ENCODE measurements around the gene ANKDD1B.

ANKDD1B gene

DNA sequence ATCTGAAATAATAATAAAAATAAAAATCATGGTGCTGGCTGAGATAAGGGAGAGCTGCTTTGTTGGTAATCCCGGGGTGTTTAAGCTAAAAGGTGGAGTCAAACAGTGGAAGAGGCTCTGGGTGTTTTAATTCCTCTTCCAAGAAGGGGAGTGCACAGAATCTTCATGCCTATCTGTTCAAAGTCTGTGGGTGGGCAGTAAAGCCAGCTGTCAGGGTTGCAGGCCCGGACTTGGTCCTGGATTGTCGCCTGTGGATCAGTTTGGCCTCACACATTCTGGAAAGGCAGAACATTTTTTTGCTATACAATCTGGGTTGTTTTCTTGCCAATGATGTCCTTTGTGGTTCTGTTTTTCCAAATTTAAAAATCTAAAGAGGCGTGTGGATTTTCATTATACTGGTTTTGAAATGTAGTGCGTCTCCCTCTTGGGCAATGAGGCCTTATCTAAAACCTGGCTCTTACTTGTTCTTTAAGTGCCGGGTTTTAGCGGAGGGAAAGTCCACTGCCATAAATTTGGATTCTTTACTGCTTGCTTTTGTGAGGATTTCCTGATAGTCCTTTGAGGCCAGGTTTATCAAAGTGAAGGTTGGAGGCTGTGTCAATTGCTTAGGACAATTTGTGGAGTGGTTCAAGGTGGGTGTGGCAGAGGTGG is 5.8 kb downstream of the ANKDD1B start:
- H3K4me3 ChIP-seq (replicated peaks; ENCODE audit: low read depth, low read length) = no peak overlapping the region
- no peak for DNase-seq (ENCODE audit: extremely low read depth, insufficient read length)
- TF ChIP-seq CTCF (IDR thresholded peaks at IDR 0.05; ENCODE audit: insufficient read depth, low read length, poor library complexity, severe bottlenecking) = no peak

GRCh38 chr5:75617736-75618352 is 6.6 kb downstream of the ANKDD1B start:
- DNase-seq (ENCODE audit: extremely low read depth, insufficient read length) = no peak
- no peaks in the 10 kb centered on the region for H3K27me3 ChIP-seq (replicated peaks; ENCODE audit: control insufficient read depth, insufficient read depth, low read length)
- TF ChIP-seq CTCF (IDR thresholded peaks at IDR 0.05; ENCODE audit: insufficient read depth, low read length, poor library complexity, severe bottlenecking) = no peak
- H3K4me3 ChIP-seq (replicated peaks; ENCODE audit: low read depth, low read length) = no peak overlapping the region
- H3K36me3 ChIP-seq (ENCODE audit: control insufficient read depth, insufficient read depth, low read length) = no peaks in the 10 kb centered on the region

More for the DNA sequence above, 5.8 kb downstream of the ANKDD1B start:
- no peaks in the 10 kb centered on the region for H3K36me3 ChIP-seq (ENCODE audit: control insufficient read depth, insufficient read depth, low read length)
- no peaks in the 10 kb centered on the region for H3K27me3 ChIP-seq (replicated peaks; ENCODE audit: control insufficient read depth, insufficient read depth, low read length)

- Histone ChIP-seq H3K4me3 (replicated peaks; ENCODE audit: low read depth, low read length) (no peak overlapping the region), H3K36me3 (ENCODE audit: control insufficient read depth, insufficient read depth, low read length) (no peaks in the 10 kb centered on the region)
- DNase-seq (ENCODE audit: extremely low read depth, insufficient read length) = no peak
These were observed 9.1 kb downstream of the ANKDD1B start for GRCh38 chr5:75620184-75620959.

DNA sequence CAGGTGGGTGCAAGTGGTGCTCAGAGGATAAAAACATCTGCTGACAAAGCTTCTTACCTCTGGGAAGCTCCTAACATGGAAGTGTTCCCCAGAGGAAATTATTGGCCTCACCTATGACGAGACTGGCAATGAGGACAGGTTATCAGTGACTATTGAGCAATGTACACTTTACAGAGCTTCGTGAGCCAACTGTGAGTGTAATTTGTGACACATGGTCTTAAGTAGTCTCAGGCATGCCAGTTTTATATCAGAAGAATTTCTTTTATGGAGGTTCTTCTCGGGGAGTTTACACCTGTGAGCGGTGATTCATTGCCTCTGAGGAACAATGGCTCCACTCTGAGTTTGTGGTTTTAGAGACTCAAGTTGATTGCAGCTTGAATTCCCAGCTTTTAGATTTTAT is 11.3 kb downstream of the ANKDD1B start:
- DNase-seq (ENCODE audit: extremely low read depth, insufficient read length) = no peak
- H3K27me3 ChIP-seq (replicated peaks; ENCODE audit: control insufficient read depth, insufficient read depth, low read length) = no peaks in the 10 kb centered on the region
- no peak overlapping the region for H3K4me3 ChIP-seq (replicated peaks; ENCODE audit: low read depth, low read length)

More at GRCh38 chr5:75620184-75620959, 9.1 kb downstream of the ANKDD1B start:
- no peak for TF ChIP-seq CTCF (IDR thresholded peaks at IDR 0.05; ENCODE audit: insufficient read depth, low read length, poor library complexity, severe bottlenecking)
- H3K27me3 ChIP-seq (replicated peaks; ENCODE audit: control insufficient read depth, insufficient read depth, low read length) = no peaks in the 10 kb centered on the region

GRCh38 chr5:75623846-75624245 is 12.6 kb downstream of the ANKDD1B start:
- no peak for TF ChIP-seq CTCF (IDR thresholded peaks at IDR 0.05; ENCODE audit: insufficient read depth, low read length, poor library complexity, severe bottlenecking)
- DNase-seq (ENCODE audit: extremely low read depth, insufficient read length) = no peak
- Histone ChIP-seq H3K27me3 (replicated peaks; ENCODE audit: control insufficient read depth, insufficient read depth, low read length) (no peaks in the 10 kb centered on the region), H3K4me3 (replicated peaks; ENCODE audit: low read depth, low read length) (no peak overlapping the region), H3K36me3 (ENCODE audit: control insufficient read depth, insufficient read depth, low read length) (no peaks in the 10 kb centered on the region)

More for the DNA sequence above, 11.3 kb downstream of the ANKDD1B start:
- H3K36me3 ChIP-seq (ENCODE audit: control insufficient read depth, insufficient read depth, low read length) = no peaks in the 10 kb centered on the region
- TF ChIP-seq CTCF (IDR thresholded peaks at IDR 0.05; ENCODE audit: insufficient read depth, low read length, poor library complexity, severe bottlenecking) = no peak
